Measurements from ENCODE around the gene NOL11.
"Not testable (repeated sequence)": the region's sequence is repeated elsewhere in the genome, so short reads cannot be mapped to it uniquely, and the experiment has no call there.

The NOL11 gene

GRCh38 chr17:67754001-67754400 lies 36.3 kb downstream of the NOL11 start:
- WGBS, 2 experiments (ENCODE audit: insufficient coverage in 2 of 2): 100% methylated on average over 1 to 4 of the region's 5 CpGs
- Histone ChIP-seq H3K4me1 (ENCODE audit: control insufficient read depth, insufficient read depth, low read length, poor library complexity, severe bottlenecking) (no peaks in the 10 kb centered on the region), H3K36me3 (ENCODE audit: control insufficient read depth, insufficient read depth, low read length) (peaks cover 27% of the 10 kb centered on the region), H3K27ac (ENCODE audit: low read depth, low read length, severe bottlenecking) (no peak overlapping the region), H3K9me3 (ENCODE audit: control insufficient read depth, low read length) (peaks cover 3% of the 10 kb centered on the region), H3K4me3 (ENCODE audit: extremely low read depth, insufficient read depth, low read length, poor library complexity, severe bottlenecking) (no peak overlapping the region)

- H3K4me3 ChIP-seq (ENCODE audit: extremely low read depth, insufficient read depth, low read length, poor library complexity, severe bottlenecking); H3K27ac ChIP-seq (ENCODE audit: low read depth, low read length, severe bottlenecking); H3K9me3 ChIP-seq (ENCODE audit: control insufficient read depth, low read length); H3K4me1 ChIP-seq (ENCODE audit: control insufficient read depth, insufficient read depth, low read length, poor library complexity, severe bottlenecking): not testable (repeated sequence)
- H3K36me3 ChIP-seq (ENCODE audit: control insufficient read depth, insufficient read depth, low read length): peaks cover 21% of the 10 kb centered on the region
- 92 to 95% methylated on average over 8 of the region's 8 CpGs for WGBS, 2 experiments (ENCODE audit: insufficient coverage in 2 of 2)
These were observed 37.0 kb downstream of the NOL11 start for GRCh38 chr17:67754686-67755085.

- not testable (repeated sequence) for H3K4me1 ChIP-seq (ENCODE audit: control insufficient read depth, insufficient read depth, low read length, poor library complexity, severe bottlenecking); H3K4me3 ChIP-seq (ENCODE audit: extremely low read depth, insufficient read depth, low read length, poor library complexity, severe bottlenecking); H3K27ac ChIP-seq (ENCODE audit: low read depth, low read length, severe bottlenecking); H3K9me3 ChIP-seq (ENCODE audit: control insufficient read depth, low read length); H3K36me3 ChIP-seq (ENCODE audit: control insufficient read depth, insufficient read depth, low read length)
- 97% methylated on average over 6 to 8 of the region's 9 CpGs for WGBS, 2 experiments (ENCODE audit: insufficient coverage in 2 of 2)
These were observed 39.0 kb downstream of the NOL11 start for GRCh38 chr17:67756766-67757165.

DNA sequence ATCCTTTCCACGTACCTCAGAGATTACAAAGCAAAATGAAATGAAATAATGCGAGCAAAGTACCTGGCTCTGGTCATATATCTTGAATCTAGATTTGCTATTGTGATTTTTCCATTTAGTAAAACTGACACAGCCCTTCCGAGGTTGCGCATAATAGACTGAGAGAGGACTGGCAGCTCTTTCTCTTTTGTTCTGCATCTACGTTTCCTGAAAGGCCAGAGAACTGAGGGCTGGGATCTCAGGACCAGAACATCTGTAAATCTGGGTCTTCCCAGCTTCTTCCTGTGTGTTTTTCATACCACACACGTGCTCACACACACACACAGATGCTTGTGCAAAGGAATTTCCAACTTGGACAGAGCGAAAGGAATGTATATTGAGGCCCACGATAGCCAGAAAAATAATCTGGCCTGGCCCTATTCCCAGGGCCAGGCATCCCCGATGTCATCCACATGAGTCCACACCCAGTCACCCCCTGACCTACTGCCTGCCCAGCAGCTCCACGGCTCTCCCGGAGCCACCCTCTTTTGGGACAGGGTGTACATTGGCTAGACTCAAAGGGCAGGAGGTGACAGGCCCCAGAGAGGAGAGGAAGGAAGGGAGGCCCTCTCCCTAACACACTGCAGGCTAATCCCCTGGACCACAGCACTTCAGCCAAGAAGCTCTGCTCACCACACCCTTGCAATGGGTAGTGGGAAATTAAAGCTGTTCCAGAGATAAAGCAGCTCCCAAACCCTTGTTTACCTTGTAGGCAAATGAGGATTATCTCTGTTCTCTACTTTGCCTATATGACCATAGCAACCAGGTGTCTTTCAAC lies 41.8 kb downstream of the NOL11 start:
- H3K36me3 ChIP-seq (ENCODE audit: control insufficient read depth, insufficient read depth, low read length): peaks cover 5% of the 10 kb centered on the region
- H3K27ac ChIP-seq (ENCODE audit: low read depth, low read length, severe bottlenecking): no peak overlapping the region
- no peaks in the 10 kb centered on the region for H3K4me1 ChIP-seq (ENCODE audit: control insufficient read depth, insufficient read depth, low read length, poor library complexity, severe bottlenecking)
- H3K4me3 ChIP-seq (ENCODE audit: extremely low read depth, insufficient read depth, low read length, poor library complexity, severe bottlenecking): no peak overlapping the region
- no peaks in the 10 kb centered on the region for H3K9me3 ChIP-seq (ENCODE audit: control insufficient read depth, low read length)
- WGBS, 2 experiments (ENCODE audit: insufficient coverage in 2 of 2): 84% methylated on average over 8 of the region's 11 CpGs

DNA sequence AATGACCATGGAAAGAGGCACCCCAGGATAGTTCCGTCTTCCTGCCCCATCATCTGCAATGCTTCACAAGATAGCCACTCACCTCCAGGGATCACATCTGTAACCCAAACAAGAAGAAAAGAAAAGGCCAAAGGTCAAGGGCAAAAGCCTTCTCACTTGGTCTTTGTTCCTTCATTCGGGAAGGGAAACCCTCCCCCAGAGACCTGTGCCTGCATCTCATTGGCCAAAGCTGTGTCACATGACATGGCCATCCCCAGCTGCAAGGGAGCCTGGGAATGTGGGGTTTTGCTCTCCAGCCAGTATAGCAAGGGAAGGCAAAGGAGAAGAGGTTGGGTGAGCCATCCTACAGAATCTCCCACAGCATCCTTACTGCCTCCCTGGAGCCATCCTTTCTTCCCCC lies 47.9 kb downstream of the NOL11 start:
- Histone ChIP-seq H3K4me1 (ENCODE audit: control insufficient read depth, insufficient read depth, low read length, poor library complexity, severe bottlenecking) (no peaks in the 10 kb centered on the region), H3K4me3 (ENCODE audit: extremely low read depth, insufficient read depth, low read length, poor library complexity, severe bottlenecking) (no peak overlapping the region), H3K27ac (ENCODE audit: low read depth, low read length, severe bottlenecking) (no peak overlapping the region), H3K36me3 (ENCODE audit: control insufficient read depth, insufficient read depth, low read length) (no peaks in the 10 kb centered on the region), H3K9me3 (ENCODE audit: control insufficient read depth, low read length) (no peaks in the 10 kb centered on the region)
- 94 to 100% methylated on average over 1 to 2 of the region's 2 CpGs for WGBS, 2 experiments (ENCODE audit: insufficient coverage in 2 of 2)

DNA sequence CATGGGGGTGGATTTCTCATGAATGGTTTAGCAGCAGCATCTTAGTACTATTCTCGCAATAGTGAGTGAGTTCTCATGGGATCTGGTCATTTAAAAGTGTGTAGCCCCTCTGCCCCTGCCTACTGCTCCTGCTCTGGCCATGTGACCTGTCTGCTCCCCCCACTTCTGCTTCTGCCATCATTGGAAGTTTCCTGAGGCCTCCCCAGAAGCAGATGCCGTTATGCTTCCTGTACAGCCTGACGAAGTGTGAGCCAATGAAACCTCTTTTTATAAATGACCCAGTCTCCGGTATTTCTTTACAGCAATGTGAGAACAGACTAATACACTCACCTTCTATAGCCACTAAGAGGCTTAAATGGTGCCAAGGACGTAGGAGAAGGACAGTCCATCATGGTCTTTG lies 51.5 kb downstream of the NOL11 start:
- Histone ChIP-seq H3K9me3 (ENCODE audit: control insufficient read depth, low read length) (no peaks in the 10 kb centered on the region), H3K36me3 (ENCODE audit: control insufficient read depth, insufficient read depth, low read length) (no peaks in the 10 kb centered on the region), H3K4me1 (ENCODE audit: control insufficient read depth, insufficient read depth, low read length, poor library complexity, severe bottlenecking) (no peaks in the 10 kb centered on the region), H3K4me3 (ENCODE audit: extremely low read depth, insufficient read depth, low read length, poor library complexity, severe bottlenecking) (no peak overlapping the region), H3K27ac (ENCODE audit: low read depth, low read length, severe bottlenecking) (no peak overlapping the region)
- WGBS, 2 experiments (ENCODE audit: insufficient coverage in 2 of 2): 86 to 91% methylated on average over 4 to 5 of the region's 5 CpGs

- Histone ChIP-seq H3K4me1 (ENCODE audit: control insufficient read depth, insufficient read depth, low read length, poor library complexity, severe bottlenecking) (no peaks in the 10 kb centered on the region), H3K27ac (ENCODE audit: low read depth, low read length, severe bottlenecking) (no peak overlapping the region), H3K4me3 (ENCODE audit: extremely low read depth, insufficient read depth, low read length, poor library complexity, severe bottlenecking) (no peak overlapping the region), H3K36me3 (ENCODE audit: control insufficient read depth, insufficient read depth, low read length) (no peaks in the 10 kb centered on the region), H3K9me3 (ENCODE audit: control insufficient read depth, low read length) (no peaks in the 10 kb centered on the region)
- WGBS, 2 experiments (ENCODE audit: insufficient coverage in 2 of 2): no CpG with 5 or more reads among the region's 3 CpGs
These were observed 52.8 kb downstream of the NOL11 start for GRCh38 chr17:67770539-67770938.

DNA sequence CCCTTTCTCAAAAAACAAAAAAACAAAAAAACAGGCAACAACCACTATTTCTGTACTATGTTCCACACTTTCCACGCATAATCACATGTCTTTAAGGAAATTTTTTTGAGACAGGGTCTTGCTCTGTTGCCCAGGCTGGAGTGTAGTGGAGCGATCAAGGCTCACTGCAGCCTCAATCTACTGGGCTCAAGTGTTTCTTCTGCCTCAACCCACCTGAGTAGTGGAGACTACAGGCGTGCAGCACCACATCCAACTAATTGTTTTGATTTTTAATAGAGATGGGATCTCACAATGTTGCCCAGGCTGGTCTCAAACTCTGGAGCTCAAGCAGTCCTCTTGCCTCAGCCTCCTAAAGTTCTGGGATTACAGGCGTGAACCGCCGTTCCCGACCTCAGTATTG lies 54.9 kb downstream of the NOL11 start:
- H3K9me3 ChIP-seq (ENCODE audit: control insufficient read depth, low read length): no peaks in the 10 kb centered on the region
- H3K4me1 ChIP-seq (ENCODE audit: control insufficient read depth, insufficient read depth, low read length, poor library complexity, severe bottlenecking): no peaks in the 10 kb centered on the region
- no peak overlapping the region for H3K27ac ChIP-seq (ENCODE audit: low read depth, low read length, severe bottlenecking)
- no peak overlapping the region for H3K4me3 ChIP-seq (ENCODE audit: extremely low read depth, insufficient read depth, low read length, poor library complexity, severe bottlenecking)
- no peaks in the 10 kb centered on the region for H3K36me3 ChIP-seq (ENCODE audit: control insufficient read depth, insufficient read depth, low read length)
- 94 to 95% methylated on average over 5 of the region's 7 CpGs for WGBS, 2 experiments (ENCODE audit: insufficient coverage in 2 of 2)

DNA sequence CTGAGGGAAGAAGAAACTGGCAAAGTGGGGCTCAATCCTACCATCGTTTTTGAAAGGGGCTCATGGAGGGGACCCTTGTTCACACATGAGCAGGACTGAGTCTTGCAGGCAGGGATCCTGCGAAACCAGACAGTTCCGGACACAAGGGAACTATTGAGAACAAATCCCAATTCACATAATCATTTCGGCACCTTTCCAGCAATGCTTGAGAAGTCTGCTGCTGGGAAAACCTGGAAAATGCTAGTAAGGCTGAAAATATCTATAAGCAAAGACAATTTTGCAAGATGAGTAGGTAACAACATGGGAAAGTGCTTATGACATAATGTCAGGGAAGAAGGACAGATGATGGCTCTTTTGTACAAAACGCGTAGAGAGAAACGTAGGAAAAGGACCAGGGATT lies 55.5 kb downstream of the NOL11 start:
- no peaks in the 10 kb centered on the region for H3K4me1 ChIP-seq (ENCODE audit: control insufficient read depth, insufficient read depth, low read length, poor library complexity, severe bottlenecking)
- H3K27ac ChIP-seq (ENCODE audit: low read depth, low read length, severe bottlenecking): no peak overlapping the region
- WGBS, 2 experiments (ENCODE audit: insufficient coverage in 2 of 2): 80 to 87% methylated on average over 4 to 5 of the region's 7 CpGs
- H3K9me3 ChIP-seq (ENCODE audit: control insufficient read depth, low read length): no peaks in the 10 kb centered on the region
- no peaks in the 10 kb centered on the region for H3K36me3 ChIP-seq (ENCODE audit: control insufficient read depth, insufficient read depth, low read length)
- H3K4me3 ChIP-seq (ENCODE audit: extremely low read depth, insufficient read depth, low read length, poor library complexity, severe bottlenecking): no peak overlapping the region

- H3K27ac ChIP-seq (ENCODE audit: low read depth, low read length, severe bottlenecking): no peak overlapping the region
- peaks cover 3% of the 10 kb centered on the region for H3K4me1 ChIP-seq (ENCODE audit: control insufficient read depth, insufficient read depth, low read length, poor library complexity, severe bottlenecking)
- H3K9me3 ChIP-seq (ENCODE audit: control insufficient read depth, low read length): no peaks in the 10 kb centered on the region
- H3K36me3 ChIP-seq (ENCODE audit: control insufficient read depth, insufficient read depth, low read length): no peaks in the 10 kb centered on the region
- no peak overlapping the region for H3K4me3 ChIP-seq (ENCODE audit: extremely low read depth, insufficient read depth, low read length, poor library complexity, severe bottlenecking)
- 42 to 43% methylated on average over 6 of the region's 13 CpGs for WGBS, 2 experiments (ENCODE audit: insufficient coverage in 2 of 2)
These were observed 61.4 kb downstream of the NOL11 start for GRCh38 chr17:67779098-67779672.
